OCI-M2 (cell line): ENCODE measurements around the gene CD8A.

Experiments used
- DNase-seq: peaks from one replicate; lab custom pipeline; 2025; ENCODE audit not compliant: unreplicated experiment; lab: John Stamatoyannopoulos, UW

Gene CD8A

GRCh38 chr2:86781363-86781762, 9.3 kb downstream of the CD8A start:
- no peak for DNase-seq

GRCh38 chr2:86779971-86780370, 10.7 kb downstream of the CD8A start:
- DNase-seq = no peak

GRCh38 chr2:86778957-86779356, 11.8 kb downstream of the CD8A start:
- DNase-seq = no peak

GRCh38 chr2:86776532-86776931, 14.2 kb downstream of the CD8A start:
- DNase-seq = no peak

- DNase-seq = no peak
Measured at GRCh38 chr2:86775338-86775737, 15.4 kb downstream of the CD8A start.

- no peak for DNase-seq
Measured at GRCh38 chr2:86774862-86775261, 15.9 kb downstream of the CD8A start.

- DNase-seq = no peak
Measured at GRCh38 chr2:86772611-86773010, 18.1 kb downstream of the CD8A start.

- no peak for DNase-seq
Measured at GRCh38 chr2:86770816-86771301, 19.9 kb downstream of the CD8A start.

- DNase-seq = no peak
Measured at GRCh38 chr2:86769838-86770237, 20.9 kb downstream of the CD8A start.

GRCh38 chr2:86768189-86768949, 22.3 kb downstream of the CD8A start:
- no peak for DNase-seq

- DNase-seq = no peak
Measured at GRCh38 chr2:86765310-86765695, 25.4 kb downstream of the CD8A start.

GRCh38 chr2:86764661-86765309, 25.9 kb downstream of the CD8A start:
- no peak for DNase-seq

- DNase-seq = no peak
Measured at GRCh38 chr2:86760371-86760770, 30.3 kb downstream of the CD8A start.

GRCh38 chr2:86758405-86758804, 32.3 kb downstream of the CD8A start:
- DNase-seq = no peak

- no peak for DNase-seq
Measured at GRCh38 chr2:86753606-86754005, 37.1 kb downstream of the CD8A start.

GRCh38 chr2:86752934-86753333, 37.8 kb downstream of the CD8A start:
- no peak for DNase-seq

GRCh38 chr2:86751778-86752177, 38.9 kb downstream of the CD8A start:
- no peak for DNase-seq

- DNase-seq = no peak
Measured at GRCh38 chr2:86750240-86750839, 40.4 kb downstream of the CD8A start.

- DNase-seq = no peak
Measured at GRCh38 chr2:86747711-86748639, 42.7 kb downstream of the CD8A start.

GRCh38 chr2:86746939-86747338, 43.8 kb downstream of the CD8A start:
- no peak for DNase-seq

GRCh38 chr2:86744152-86744551, 46.6 kb downstream of the CD8A start:
- DNase-seq = no peak
